OCI-LY1 (cell line): ENCODE data around the gene CALY.

Experiments
- H2AFZ ChIP-seq: fragments of 200-600 bp; sonication (generic), shearing (Covaris generic); 2 replicates; pipeline ENCODE4 v1.6.0; 2014; ENCODE audit warnings: antibody characterized with exemption, mild to moderate bottlenecking, low read length
- H3F3A ChIP-seq: fragments of 200-600 bp; sonication (generic), shearing (Covaris generic); 2 replicates; pipeline ENCODE4 v1.6.0; 2014; ENCODE audit warnings: mild to moderate bottlenecking, antibody characterized with exemption, low read length, moderate library complexity; ENCODE audit not compliant: insufficient read depth
- H3K27ac ChIP-seq: fragments of 200-600 bp; sonication (generic); 2 replicates; pipeline ENCODE4 v1.5.1; 2014; ENCODE audit warnings: low read length, mixed run types, mild to moderate bottlenecking, low read depth; ENCODE audit not compliant: poor library complexity, severe bottlenecking
- H3K27me3 ChIP-seq: fragments of 200-600 bp; sonication (generic); 2 replicates; pipeline ENCODE4 v1.6.0; 2014; ENCODE audit warnings: antibody characterized with exemption, mild to moderate bottlenecking, low read length, moderate library complexity; ENCODE audit not compliant: insufficient read depth
- H3K36me3 ChIP-seq: fragments of 200-600 bp; sonication (generic); 2 replicates; pipeline ENCODE4 v1.6.1; 2014; ENCODE audit warnings: mild to moderate bottlenecking, antibody characterized with exemption, low read length, moderate library complexity, mixed read lengths; ENCODE audit not compliant: insufficient read depth
- H3K4me1 ChIP-seq: fragments of 200-600 bp; sonication (generic); 2 replicates; pipeline ENCODE4 v1.5.1; 2014; ENCODE audit warnings: mild to moderate bottlenecking, low read length, moderate library complexity; ENCODE audit not compliant: insufficient read depth, severe bottlenecking
- H3K4me2 ChIP-seq: fragments of 200-600 bp; sonication (generic), shearing (Covaris generic); 2 replicates; pipeline ENCODE4 v1.6.1; 2014; ENCODE audit warnings: low read length
- H3K4me3 ChIP-seq: fragments of 200-600 bp; sonication (generic); 2 replicates; pipeline ENCODE4 v1.5.1; 2014; ENCODE audit warnings: low read length, low read depth, mild to moderate bottlenecking, mixed read lengths; ENCODE audit not compliant: poor library complexity, severe bottlenecking
- H3K79me2 ChIP-seq: fragments of 200-600 bp; shearing (Covaris generic); 2 replicates; pipeline ENCODE4 v1.6.1; 2016; ENCODE audit warnings: mixed run types, low read length, mixed read lengths; ENCODE audit not compliant: insufficient read depth
- H3K9ac ChIP-seq: fragments of 200-600 bp; sonication (generic), shearing (Covaris generic); 2 replicates; pipeline ENCODE4 v1.6.1; 2014; ENCODE audit warnings: mild to moderate bottlenecking, low read length, mixed read lengths
- H3K9me2 ChIP-seq: fragments of 200-600 bp; sonication (generic), shearing (Covaris generic); 2 replicates; pipeline ENCODE4 v1.6.1; 2014; ENCODE audit warnings: low read depth, mild to moderate bottlenecking, low read length, mixed read lengths
- H3K9me3 ChIP-seq: fragments of 200-600 bp; shearing (Covaris generic); 2 replicates; pipeline ENCODE4 v1.6.1; 2014; ENCODE audit warnings: low read length, mixed read lengths
- H4K20me1 ChIP-seq: fragments of 200-600 bp; sonication (generic), shearing (Covaris generic); 2 replicates; pipeline ENCODE4 v1.6.0; 2016; ENCODE audit warnings: mild to moderate bottlenecking, low read length; ENCODE audit not compliant: insufficient read depth
- EZH2 ChIP-seq: fragments of 200-600 bp; sonication (generic), shearing (Covaris generic); IDR thresholded peaks from 2 replicates; pipeline ENCODE4 v1.8.0; 2017; ENCODE audit warnings: borderline replicate concordance, mixed run types, mild to moderate bottlenecking, antibody characterized with exemption, low read length, moderate library complexity, mixed read lengths
- TF ChIP-seq, protein P1 (sequence below): fragments of 200-600 bp; sonication (generic), shearing (Covaris generic); IDR thresholded peaks from 2 replicates; pipeline ENCODE4 v1.5.1; 2017; ENCODE audit warnings: mild to moderate bottlenecking, antibody characterized with exemption, low read length, moderate library complexity, mixed read lengths

CALY gene

DNA sequence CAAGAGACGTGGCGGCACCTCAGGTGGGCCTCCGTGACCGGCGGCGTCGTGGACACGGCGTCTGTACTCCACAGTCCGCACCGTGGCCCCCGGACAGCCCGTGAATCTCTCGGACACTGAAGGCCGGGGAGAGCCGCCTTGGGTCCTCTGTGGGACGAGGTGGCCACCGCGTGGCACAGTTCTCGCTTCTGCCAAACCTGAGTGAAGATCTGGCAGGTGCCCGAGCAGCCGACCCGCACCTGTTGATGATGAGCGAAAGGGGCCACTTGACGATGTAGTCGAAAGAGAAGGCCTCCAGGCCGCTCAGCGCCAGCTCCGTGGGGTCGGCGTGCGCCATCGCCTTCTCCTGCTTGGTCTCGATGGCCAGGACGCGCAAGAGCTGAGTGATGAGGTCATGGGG lies 51.5 kb downstream of the CALY start:
- no peak for TF ChIP-seq EZH2
- TF ChIP-seq, protein P1, sequence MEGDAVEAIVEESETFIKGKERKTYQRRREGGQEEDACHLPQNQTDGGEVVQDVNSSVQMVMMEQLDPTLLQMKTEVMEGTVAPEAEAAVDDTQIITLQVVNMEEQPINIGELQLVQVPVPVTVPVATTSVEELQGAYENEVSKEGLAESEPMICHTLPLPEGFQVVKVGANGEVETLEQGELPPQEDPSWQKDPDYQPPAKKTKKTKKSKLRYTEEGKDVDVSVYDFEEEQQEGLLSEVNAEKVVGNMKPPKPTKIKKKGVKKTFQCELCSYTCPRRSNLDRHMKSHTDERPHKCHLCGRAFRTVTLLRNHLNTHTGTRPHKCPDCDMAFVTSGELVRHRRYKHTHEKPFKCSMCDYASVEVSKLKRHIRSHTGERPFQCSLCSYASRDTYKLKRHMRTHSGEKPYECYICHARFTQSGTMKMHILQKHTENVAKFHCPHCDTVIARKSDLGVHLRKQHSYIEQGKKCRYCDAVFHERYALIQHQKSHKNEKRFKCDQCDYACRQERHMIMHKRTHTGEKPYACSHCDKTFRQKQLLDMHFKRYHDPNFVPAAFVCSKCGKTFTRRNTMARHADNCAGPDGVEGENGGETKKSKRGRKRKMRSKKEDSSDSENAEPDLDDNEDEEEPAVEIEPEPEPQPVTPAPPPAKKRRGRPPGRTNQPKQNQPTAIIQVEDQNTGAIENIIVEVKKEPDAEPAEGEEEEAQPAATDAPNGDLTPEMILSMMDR: no peak
- Histone ChIP-seq H3K4me3 (no peak overlapping the region), H3K27me3 (no peaks in the 10 kb centered on the region), H2AFZ (no peak overlapping the region), H3K4me2 (no peak overlapping the region), H3K9me2 (no peaks in the 10 kb centered on the region), H3F3A (no peaks in the 10 kb centered on the region), H3K9me3 (no peaks in the 10 kb centered on the region), H3K79me2 (no peaks in the 10 kb centered on the region), H3K27ac (no peak overlapping the region), H4K20me1 (no peaks in the 10 kb centered on the region), H3K9ac (no peak overlapping the region), H3K36me3 (peaks cover 71% of the 10 kb centered on the region), H3K4me1 (no peaks in the 10 kb centered on the region)

DNA sequence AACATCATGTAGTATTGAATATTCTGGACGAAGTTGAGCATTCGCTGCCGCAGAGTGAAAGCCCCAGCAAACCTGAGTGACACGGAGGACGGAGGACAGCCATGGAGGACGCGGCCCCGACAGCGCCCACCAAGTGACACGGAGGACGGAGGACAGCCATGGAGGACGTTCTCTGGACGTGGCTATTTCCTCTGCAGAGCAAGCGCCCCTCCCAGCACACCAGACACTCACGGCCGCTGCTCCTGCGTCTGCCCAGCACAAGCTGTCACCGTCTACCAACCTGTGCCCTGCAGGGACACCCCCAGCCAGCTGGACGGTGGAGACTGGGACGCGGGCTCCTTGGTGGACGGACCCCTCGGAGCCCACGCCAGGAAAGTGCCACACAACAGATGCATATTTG lies 52.8 kb downstream of the CALY start:
- no peak overlapping the region for H3K27ac ChIP-seq
- H3K27me3 ChIP-seq: no peaks in the 10 kb centered on the region
- no peaks in the 10 kb centered on the region for H3K4me1 ChIP-seq
- no peak overlapping the region for H3K4me2 ChIP-seq
- no peaks in the 10 kb centered on the region for H3K79me2 ChIP-seq
- peaks cover 74% of the 10 kb centered on the region for H3K36me3 ChIP-seq
- no peaks in the 10 kb centered on the region for H3K9me2 ChIP-seq
- H2AFZ ChIP-seq: no peak overlapping the region
- no peaks in the 10 kb centered on the region for H3F3A ChIP-seq
- H3K9me3 ChIP-seq: no peaks in the 10 kb centered on the region
- no peak overlapping the region for H3K9ac ChIP-seq
- H4K20me1 ChIP-seq: no peaks in the 10 kb centered on the region
- TF ChIP-seq, protein P1: no peak
- TF ChIP-seq EZH2: no peak
- H3K4me3 ChIP-seq: no peak overlapping the region

DNA sequence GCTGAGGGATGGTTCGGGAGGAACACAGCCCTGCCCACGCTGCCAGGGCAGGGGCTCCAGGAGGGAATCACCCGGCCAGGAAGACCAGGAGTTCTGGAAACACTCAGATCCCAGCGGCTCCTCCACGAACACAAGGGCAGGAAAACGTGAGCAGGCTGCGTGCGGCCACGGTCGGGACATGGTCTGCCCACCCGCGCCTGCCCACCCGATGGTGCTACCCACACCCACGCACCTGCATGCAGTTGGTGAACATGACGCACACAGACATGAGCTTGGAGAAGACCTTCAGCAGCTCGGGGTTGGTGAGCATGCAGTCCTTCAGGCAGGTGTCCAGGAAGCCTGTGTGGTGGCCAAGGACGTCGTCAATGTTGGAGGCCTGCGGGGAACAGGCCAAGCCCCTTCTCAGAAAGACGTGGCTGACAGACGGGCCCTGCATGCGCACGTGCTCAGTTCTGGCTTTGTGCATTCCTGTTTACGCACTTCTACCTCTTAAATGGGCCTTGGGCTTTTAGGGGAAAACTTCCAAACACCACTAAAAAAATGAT lies 53.8 kb downstream of the CALY start:
- Histone ChIP-seq H3K79me2 (no peaks in the 10 kb centered on the region), H3K9me2 (no peaks in the 10 kb centered on the region), H3K9me3 (no peaks in the 10 kb centered on the region), H3K27me3 (no peaks in the 10 kb centered on the region), H3K27ac (no peak overlapping the region), H3F3A (no peaks in the 10 kb centered on the region), H4K20me1 (no peaks in the 10 kb centered on the region), H3K4me1 (peaks cover 7% of the 10 kb centered on the region), H3K36me3 (peaks cover 64% of the 10 kb centered on the region), H3K4me3 (no peak overlapping the region), H3K4me2 (no peak overlapping the region), H2AFZ (no peak overlapping the region), H3K9ac (no peak overlapping the region)
- TF ChIP-seq, protein P1: no peak
- TF ChIP-seq EZH2: no peak
